Daoy (cell line): ENCODE data around the gene SLC6A7. TPM values are rescaled to one million over a fixed set of nuclear protein-coding genes. Genes with fewer than 3 reads are reported as not detected.
"Not testable (repeated sequence)": the region's sequence is repeated elsewhere in the genome, so short reads cannot be mapped to it uniquely, and the experiment has no call there.

Experiments used
- DNase-seq: peaks from one replicate; pipeline ENCODE4 v3.0.0-alpha.2; 2015; ENCODE audit warnings: low read depth
- total RNA-seq: library from RNA; depleted of rRNA; stranded (reverse); fragments of >200 nt; shearing (Covaris generic); gene quantifications from 2 replicates; pipeline ENCODE4 v1.2.3, GENCODE V29; 2014

SLC6A7 gene
- total RNA-seq, 1 experiment from 2014 or later = 0.06 TPM

DNA sequence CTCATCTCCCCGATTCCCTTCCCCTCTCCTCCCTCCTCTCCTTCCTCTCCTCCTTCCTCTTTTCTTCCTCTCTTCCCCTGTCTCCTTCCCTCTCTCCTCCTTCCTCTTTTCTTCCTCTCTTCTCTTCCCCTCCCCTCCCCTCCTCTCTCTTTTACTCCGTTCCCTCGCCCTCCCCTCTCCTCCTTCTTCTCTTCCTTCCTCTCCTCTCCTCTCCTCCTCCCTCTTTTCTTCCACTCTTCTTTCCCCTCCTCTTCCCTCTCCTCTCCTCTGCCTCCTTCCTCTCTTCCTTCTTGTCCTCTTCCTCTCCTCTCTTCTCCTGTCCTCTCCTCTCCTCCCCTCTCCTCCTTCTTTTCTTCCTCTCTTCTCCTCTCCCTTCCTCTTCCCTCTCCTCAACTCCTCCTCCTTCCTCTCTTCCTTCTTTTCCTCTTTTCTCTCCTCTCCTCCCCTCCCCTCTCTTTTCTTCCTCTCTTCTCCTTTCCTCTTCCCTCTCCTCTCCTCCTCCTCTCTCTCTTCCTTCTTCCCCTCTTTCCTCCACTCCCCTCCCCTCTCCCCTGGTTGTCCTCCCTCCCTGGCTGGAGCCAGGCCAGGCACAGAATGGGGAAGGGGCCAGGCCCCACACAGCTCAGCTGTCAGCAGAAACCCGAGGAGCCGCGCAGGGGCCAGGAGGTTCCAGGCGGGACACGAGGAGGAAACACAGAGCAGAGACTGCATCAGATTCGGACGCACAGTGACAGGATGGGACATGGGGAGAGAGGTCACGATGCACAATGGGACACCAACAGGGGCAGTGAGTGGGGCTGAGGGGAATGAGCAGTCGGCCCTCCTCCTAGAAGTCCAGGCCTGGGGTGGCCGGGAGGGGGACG, 51.7 kb downstream of the SLC6A7 start:
- no peak for DNase-seq

DNA sequence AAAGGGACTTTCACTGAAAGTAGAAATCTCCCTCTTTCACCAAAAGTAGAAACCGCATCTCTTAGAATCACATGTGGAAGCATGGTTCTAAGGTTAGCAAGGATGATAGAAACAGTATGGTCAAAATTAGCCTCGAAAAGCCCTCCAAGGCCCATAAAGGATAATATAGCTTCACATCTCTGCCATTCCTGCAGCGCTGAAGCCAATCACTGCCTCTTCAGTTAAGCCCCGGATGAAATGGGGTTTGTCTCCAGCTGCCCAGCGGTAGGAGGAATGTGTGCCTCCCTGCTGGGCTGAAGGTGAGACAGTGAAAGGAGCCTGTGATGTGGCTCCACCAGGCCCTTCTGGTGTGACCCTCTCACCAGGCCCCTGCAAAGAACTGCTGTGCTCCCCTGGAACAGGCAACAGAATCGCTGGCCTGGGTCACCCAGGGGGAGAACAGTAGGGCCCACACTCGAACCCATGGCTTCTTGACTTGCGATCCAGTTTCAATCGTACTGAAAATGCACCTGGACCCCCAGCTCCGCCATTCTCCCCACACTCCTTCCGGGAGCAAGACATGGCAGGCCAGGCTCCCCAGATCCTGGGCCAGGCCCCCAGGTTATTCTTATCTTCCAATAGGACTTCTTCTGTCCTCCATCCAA, 52.5 kb downstream of the SLC6A7 start:
- DNase-seq = no peak

DNA sequence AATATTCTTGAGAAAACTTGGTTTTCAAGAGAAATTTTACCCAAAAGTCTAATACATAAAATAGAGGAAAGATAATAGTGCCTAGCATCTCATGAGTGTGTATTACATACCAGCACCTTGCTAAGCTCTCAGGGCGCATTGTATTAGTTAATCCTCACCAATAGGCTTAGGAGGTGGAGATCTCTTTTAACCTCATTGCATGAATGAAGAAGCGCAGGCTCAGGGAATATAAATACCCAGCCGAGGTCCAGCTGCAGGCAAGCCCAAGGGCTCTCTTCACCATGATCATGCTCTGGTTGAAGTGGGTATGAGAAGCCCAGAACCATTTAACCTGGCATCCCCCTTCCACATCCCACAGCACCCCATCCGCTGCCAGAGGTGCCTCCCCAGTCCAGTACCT, 53.7 kb downstream of the SLC6A7 start:
- no peak for DNase-seq

DNA sequence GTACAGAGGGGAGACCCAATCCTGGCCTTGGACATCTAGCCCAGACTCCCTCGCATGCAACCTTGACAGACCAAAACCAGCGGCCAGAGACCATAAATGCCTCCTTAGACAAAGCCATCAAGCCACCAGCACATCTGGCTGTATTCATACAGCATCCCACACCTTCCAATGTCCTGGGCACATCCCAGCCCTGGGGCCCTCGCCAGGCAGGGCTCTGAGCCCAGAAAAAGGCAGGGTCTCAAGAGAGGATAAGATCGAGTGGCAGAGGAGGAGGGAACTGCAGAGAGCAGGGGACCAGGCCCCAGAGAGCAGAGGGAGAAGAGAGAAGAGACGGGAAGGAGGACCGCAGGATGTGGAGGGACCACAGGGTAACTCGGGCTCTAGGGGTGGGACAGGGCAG, 54.3 kb downstream of the SLC6A7 start:
- no peak for DNase-seq

DNA sequence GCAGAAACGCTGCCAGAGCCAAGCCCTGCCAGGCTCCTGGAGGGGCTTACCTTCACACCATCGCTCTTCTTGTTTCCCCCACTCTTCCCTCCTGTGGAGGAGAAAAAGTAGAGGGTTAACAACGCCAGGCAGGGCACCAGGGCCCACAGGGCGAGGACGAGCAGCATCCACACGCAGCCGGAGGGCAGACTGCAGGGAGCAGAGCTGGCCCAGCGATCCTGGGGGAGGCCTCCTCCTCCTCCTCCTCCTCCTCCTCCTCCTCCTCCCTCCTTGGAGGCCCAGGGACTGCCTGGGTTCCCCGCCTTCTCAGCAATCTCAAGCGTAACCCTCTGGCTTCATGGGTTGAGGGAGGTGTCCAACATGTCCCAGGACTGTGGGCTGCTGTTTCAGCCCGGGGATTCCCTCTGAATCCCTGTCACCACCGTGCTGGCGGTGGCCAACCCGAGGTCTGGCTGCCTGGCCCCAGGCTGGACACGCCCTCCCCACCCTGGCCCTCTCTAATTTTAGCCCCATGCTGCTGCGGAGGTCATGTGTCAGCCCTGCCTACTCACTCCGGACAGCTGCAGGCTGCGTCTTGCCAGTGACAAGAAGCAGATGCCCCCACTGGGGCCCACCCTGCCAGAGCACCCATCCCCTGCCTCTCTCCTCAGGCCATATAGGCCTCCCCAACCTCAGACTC, 55.4 kb downstream of the SLC6A7 start:
- DNase-seq = no peak

DNA sequence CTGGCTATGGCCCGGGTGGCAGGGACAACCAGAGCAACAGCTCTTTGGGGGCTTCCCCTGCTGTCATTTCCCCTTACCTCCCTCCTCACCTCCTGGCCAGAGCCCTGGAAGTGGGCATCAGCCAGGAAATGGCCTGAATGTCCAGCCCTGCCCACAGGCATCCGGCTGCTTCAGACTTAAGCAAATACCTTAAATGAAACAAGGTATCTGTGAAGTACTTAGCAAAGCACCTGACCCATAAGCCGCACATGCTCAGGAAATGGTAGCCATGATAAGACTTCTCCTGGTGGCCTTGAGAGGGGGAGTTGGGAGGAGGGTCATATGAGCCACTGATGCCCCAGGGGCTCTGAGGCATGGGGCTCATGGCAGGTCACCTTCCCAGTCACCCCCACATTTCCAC, 55.9 kb downstream of the SLC6A7 start:
- no peak for DNase-seq

DNA sequence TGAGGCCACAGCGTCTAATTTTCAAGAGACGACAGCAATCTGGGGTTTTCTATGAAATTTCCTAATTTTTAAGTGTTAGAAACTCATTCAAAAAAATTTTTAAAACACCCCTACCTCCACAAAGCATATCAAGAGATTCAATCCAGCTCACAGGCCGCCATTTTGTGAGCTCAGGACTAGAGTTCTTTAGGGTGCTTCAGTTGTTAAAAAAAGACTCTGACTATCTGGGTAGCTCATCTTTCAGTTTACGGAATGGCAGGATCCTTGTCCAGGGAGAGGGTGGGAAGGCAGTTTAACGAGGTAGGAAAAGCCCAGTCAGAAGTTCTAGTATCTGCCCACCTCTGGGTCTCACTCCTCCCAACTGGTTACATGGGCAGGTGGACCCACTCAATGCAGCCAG, 56.6 kb downstream of the SLC6A7 start:
- DNase-seq = no peak

DNA sequence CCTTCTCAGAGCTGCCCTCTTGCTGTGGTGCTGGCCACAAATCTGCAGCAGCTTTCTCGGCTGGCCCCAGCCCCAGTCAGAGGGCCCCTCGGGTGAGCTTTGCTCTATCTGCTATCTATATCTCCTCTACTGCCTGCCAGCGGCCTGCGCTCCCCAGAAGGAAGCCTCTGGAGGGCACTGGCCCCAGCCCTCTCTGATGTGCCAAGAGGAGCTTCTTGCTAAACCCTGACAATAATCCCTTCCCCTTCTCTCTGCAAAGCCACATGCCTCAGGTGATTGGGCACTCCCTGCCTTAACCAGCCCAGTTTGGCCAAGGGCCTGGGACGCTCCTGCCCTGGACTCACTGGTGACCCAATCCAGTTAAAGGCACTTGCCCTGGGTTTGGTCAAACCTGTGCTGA, 57.0 kb downstream of the SLC6A7 start:
- DNase-seq = no peak

DNA sequence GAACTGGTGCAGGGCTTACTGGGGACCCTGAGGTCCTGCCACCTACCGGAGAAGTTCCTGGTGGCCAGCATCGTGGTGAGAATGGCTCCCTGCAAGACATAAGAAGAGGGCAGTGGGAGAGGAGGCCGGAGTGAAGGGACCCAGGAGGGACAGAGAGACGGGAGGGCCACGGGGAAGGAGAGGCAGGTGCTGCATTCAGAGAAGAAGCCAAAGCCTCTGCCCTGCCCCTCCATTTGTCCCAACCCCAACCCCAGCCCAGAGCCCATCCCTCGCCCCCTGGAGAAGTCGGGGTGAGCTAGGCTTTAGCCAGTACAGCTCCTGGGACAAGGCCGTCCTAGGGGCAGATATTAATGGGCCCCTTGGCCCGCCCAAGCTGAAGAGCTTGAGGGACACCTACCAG, 57.9 kb downstream of the SLC6A7 start:
- DNase-seq = no peak

DNA sequence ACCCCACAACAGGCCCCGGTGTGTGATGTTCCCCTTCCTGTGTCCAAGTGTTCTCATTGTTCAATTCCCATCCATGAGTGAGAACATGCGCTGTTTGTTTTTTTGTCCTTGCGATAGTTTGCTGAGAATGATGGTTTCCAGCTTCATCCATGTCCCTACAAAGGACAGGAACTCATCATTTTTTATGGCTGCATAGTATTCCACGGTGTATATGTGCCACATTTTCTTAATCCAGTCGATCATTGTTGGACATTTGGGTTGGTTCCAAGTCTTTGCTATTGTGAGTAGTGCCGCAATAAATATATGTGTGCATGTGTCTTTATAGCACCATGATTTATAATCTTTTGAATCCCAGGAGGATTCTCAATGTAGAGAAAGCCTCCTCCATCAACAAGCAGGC, 58.6 kb downstream of the SLC6A7 start:
- not testable (repeated sequence) for DNase-seq

DNA sequence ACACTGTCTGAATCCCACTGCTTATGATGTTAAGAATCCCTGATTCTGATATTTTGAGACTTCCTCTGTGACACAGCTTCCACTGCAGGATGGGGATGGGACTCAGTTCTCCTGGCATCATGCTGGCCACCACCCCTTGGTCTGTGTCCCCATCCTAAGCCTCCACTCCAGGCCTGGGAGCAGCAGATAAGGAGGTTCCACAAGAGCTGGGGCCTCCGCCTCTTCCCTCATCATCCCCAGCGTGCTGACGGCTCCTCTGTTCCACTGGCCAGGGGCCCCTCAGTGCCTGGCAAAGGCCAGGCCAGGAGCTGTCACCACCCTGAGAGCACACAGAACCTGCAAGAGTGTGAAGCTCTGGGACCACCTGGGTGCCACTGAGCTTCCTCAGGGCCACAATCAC, 59.1 kb downstream of the SLC6A7 start:
- no peak for DNase-seq

DNA sequence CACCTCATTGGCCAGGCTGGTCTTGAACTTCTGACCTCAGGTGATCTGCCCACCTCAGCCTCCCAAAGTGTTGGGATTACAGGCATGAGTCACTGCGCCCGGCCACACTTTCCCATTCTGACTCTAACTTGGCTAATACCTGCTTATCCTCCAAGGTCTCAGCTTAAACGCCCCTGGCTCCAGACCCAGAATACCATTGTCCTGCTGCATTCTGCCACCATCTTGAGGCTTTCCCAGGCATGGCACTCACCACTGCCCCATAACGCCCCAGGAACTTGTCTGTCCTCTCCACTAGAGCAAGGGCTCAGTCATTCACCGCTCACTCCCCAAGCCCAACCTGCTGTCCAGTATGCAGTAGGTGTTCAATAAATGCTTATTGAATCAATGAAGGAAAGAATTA, 59.9 kb downstream of the SLC6A7 start:
- no peak for DNase-seq

DNA sequence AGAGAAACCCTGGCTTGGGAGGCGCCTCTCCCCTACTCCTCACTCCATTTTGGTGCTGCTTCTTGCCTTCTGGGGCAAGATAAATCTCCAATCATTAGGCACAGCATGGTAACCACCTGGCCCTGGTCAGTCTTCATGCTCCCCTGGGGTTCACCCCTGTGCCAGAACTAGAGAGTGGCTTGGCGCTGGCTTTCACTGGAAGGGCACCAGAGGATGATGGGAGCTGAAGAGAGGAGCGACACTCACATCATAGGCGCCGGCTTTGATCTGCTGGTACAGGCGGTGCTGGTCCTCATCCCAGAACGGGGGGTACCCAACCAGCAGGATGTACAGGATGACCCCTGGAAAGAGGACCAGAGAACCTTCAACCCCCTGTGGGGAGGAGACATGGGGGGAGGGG, 61.6 kb downstream of the SLC6A7 start:
- no peak for DNase-seq

DNA sequence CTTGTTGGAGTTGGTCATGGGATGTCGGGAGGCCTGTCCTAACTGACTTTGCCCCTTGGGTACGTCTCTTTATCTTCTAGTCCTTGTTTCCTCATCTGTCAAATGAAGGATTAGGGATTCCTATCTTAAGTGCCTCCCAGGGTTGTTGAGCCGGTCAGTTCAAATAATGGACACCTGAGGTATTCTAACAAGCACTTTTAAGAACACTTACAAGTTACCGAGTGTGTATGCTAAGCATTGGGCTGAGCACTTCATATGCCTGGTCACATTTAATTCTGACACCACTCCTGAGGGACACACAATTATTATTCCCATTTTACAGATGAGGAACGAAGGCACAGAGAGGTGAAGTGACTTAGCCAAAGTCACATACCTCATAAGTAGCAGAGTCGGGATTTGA, 62.6 kb downstream of the SLC6A7 start:
- DNase-seq = no peak

DNA sequence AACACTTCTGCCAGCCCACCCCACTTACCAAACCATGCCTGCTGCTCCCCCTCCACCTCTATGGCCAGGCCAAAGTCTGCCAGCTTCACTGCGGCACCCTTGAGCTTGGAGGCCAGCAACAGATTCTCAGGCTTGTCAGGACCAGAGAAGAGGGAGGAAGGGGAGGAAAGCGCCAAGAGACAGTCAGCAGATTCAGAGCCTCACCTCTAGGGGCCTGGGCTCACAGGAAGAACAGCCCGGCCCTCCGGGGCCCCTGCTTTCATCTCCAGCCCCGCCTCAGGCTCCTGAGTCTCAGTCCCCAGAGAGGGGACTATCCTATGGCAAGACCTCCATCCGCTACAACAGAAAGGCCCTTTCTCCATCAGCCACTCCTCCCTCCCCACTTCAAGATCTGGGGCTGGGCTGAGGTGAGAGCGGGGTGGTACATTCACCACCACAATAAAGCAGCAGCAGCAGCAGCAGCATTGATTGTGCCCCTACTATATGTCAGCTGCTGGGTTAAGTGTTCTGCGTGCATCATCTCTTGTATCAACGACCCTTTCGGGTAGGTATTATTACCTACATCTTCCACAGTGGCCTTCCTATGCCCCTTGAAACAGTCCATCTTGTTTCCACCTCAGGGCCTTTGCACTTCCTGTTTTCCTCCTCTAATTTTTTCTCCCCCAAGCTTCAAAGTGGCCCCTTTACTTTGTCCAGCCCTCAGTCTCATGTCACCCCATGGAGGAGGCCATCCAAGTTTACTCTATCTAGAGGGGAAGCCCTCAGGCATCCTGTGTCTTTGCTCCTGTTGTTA, 63.8 kb downstream of the SLC6A7 start:
- DNase-seq = no peak

DNA sequence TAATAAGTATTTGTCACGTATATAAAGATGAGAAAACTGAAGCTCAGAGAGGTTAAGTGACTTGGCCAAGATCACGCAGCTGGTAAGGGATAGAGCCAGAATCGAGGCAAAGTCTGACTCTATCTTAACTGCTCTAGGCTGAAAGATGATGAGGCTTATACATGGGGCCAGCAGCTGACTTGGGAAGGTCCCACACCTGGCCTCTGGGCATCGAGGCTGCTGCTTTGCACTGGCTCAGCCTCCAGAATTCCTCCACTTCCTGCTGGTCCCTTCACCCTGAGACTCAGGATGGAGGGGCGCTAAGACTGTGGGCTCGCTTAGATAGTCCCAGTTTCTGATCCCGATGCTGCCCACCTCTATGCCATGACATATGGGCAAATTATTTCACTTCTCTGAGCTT, 64.5 kb downstream of the SLC6A7 start:
- DNase-seq = no peak

DNA sequence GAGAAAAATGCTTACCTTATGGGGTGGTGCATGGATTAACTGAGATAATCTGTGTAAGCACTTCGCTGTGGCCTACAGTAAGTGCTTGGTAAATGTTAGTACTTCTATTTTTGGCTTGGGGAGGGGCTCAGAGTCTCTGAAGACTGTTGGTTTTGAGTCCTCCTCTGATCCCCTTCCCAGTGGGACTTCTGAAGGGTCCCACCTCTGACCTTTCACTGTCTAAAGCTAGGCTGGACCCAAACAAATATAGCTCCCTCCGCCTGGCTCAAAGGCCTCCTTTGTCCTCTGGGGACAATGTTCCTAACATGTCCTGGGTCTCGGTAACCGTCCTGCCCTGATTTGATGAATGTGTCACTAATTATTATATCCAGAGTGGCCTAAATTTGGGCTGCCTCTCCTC, 64.9 kb downstream of the SLC6A7 start:
- no peak for DNase-seq

DNA sequence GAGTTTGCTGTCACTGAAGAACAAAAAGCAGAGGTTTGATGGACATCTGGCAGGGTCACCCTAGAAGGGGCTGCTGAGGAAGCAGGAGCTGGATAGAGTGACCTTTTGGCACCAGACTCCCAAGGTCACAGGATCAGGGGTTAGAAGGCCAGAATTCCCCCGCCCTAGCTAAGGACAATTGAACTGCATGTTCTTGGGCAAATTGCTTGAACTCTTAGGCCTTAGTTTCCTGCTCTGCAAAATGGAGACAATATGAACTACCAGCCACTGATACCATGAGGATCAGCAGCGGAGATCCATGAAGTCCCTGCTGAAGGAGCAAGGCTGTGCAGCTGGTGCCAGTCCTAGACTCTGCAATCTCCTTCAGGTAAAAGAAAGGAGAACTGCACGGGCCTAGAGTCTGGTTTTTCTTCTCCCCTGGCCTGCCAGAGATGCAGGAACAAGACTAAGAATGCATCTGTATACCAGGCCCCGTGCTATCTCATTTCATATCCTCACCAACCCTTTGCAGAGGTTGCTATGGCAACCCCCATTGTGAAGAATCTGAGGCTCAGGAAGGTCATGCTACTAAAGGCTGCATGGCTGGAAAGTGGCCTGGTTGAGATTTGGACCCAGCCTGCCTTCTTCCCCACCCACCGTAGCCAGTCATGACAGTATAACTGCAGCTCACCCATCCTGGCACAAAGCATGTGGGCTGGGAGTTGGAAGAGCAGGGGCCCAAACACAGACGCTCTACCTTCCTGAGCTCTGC, 66.0 kb downstream of the SLC6A7 start:
- no peak for DNase-seq

DNA sequence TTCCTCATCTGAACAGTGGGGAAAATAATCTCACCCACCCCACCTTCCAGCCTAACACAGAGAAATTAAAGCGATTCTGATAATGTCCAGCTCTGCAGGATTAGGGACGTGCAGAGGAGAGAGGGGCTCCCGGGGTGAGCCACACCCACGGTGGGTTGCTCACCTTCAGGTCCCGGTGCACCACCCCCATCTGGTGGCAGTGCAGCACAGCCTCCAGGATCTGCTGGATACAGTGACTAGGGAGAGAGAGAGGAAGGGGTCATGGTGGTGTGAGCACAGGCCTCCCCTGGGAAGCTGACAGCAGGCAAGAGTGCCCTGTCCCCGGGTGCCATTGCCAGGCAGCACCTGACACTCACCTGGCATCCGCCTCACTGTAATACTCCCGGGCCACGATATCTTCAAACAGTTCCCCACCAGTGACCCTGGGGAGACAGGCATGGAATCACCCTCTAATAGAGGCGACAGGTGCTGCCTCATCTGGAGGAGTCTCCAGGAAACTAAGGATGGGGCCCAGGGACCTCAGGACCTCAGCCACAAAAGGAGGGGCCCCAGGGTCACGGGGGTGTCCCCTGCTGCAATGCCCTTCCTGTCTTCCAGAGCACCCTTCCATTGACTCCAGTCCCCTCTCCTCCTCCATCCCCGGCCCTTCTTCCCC, 66.7 kb downstream of the SLC6A7 start:
- DNase-seq = no peak

DNA sequence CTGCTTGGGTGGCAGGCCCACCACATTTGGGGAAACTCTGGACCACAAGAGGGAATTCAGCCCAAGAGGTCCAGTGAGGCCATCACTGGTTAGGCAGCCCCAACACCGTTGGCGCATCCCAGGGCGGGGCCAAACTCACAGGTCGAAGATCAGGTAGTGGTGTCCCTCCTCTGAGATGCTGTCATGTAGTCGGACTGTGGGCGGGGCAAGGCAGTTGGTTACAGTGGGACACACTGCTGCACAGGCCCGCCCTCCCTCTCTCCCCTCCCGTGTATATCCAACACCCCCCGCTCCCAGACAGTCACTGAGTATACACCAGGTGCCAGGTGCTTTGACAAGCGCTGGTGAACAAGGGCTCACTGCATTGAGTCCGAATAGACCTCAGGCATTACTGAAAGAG, 67.6 kb downstream of the SLC6A7 start:
- no peak for DNase-seq

DNA sequence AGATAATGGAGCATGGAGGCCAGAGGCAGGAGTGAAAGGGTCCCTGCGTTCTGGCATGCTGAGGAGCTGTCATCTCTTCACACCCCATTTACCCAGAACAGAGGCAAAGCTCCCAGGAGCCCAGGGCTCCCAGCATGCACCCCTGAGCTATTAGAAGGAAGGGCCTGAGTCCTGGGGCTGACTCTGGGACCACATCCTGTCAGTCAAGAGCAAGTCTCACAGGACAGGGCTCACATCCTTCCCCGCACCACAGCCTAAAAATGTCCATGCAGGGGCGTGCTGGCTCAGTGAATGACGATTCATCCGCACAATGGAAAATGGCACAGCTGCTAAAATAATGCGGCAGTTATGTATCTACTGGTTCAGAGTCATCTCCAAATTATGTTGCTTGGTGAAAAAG, 68.3 kb downstream of the SLC6A7 start:
- no peak for DNase-seq
